Measurements from ENCODE around the gene CDC42SE1.

CDC42SE1 gene

DNA sequence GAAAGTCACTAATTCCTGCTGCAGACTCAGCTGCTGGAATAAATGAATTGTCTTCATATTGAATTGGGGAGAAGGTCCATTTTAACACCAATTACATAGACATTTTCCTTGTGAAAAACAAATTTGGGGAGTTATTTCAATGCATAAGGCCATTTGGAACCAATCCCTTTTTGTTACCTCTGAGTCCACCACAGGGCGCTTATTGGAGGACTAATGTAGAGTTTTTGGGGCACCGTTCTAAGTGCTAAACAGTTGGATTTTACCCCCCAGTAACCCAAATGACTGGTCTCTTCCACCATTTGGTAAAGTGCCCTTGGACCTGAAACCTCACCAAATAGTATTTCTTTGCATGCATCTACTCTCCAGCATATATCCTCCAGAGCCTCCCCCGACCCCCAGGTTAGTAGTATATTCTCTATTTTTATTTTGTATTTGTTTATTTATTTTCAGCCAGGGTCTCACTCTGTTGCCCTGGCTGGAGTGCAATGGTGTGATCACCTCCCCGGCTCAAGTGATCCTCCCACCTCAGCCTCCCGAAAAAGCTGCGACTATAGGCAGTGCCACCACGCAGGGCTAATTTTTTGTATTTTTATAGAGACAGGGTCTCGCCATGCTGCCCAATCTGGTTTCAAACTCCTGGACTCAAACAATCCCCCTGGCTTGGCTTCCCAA lies 49.6 kb downstream of the CDC42SE1 start:
- in situ Hi-C loops (cut with HindIII; ENCODE audit: low sequenced_read_pairs), result no loop called here

DNA sequence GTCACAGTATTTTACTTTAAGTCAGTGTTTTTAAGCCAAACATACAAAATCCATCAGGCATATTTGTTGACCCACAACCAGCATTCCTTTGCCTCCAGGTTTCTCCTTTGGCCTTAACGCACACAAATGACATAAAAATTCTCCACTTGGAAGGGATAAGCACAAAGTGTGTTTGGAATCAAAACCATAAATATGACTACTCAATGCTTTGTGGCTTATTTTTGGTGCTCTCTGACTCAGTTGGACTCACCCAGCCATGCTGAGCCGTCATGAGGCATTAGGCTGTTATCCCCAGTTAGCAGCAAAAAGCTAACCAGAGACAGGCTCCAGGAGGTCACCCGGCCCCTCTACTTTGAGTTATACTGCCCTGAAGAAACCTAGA lies 50.2 kb downstream of the CDC42SE1 start:
- in situ Hi-C loops (cut with HindIII; ENCODE audit: low sequenced_read_pairs), result no loop called here

DNA sequence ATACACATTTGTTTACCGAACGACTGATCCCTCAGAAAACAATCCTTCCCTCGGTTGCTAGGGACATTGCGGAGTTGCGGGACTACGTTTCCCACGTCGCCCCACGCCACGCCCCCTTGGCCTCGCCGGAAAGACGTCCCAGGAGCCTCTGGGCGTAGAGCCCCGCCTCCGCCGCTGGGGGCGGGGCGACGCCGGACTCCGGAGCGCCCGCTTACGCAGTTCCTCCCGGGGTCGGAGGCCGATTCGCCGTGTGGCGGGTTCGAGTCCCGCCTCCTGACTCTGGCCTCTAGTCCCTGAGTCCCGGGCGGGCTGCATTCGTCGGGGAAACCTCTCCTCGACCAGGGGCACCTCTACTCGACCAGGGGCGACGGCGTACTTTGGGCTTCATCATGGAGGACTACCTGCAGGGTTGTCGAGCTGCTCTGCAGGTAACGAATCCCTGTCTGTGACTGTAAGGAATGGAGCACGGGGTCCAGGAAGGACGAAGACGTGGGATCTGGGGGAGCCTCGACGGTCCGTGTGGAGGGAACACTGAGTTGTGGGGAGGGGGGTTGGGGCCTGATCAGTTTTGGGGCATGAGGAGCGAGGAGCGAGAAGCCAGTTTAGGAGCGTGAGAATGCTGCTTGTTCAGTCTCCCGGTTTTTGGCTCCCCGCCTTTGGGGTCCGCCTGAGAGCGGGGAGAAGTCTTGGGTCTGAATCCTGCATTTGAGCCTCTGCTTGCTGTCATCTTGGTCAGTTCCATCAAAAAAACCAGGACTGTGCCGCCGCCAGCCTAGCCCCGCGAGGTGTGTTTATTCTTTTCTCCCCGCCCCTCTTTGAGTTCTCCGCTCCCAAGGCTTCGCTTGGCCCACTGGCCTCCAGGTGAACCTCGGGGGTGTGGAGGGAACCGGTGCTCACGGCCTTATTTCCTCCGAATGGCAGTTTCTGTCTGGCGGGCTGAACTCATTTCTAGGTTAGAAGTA lies 50.9 kb downstream of the CDC42SE1 start, which contains the start of gene PRUNE1:
TSS of gene PRUNE1 (plus strand) at position 206 of the 962 bp plus-strand sequence. CDS start at position 390, 184 bp downstream.
- in situ Hi-C loops (cut with HindIII; ENCODE audit: low sequenced_read_pairs), result no loop called here

DNA sequence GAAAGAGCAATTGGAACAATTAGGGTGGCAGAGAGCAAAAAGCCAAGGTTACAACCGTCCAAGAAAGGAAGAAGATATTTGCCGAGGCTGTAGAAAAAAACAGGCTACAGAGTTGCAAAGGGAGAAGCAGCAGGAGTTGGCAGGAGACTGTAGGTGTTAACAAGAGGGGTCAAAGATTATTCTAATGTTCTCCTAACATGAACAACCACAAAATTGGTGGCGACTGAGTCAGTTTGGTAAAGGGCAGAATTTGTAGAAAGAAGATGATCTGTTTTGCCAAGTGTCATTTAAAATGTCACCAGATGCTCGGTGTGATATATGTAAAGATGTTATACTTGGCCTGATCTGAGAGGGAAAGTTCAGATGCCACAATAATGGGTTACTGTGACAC lies 51.6 kb downstream of the CDC42SE1 start:
- in situ Hi-C loops (cut with HindIII; ENCODE audit: low sequenced_read_pairs), result no loop called here

DNA sequence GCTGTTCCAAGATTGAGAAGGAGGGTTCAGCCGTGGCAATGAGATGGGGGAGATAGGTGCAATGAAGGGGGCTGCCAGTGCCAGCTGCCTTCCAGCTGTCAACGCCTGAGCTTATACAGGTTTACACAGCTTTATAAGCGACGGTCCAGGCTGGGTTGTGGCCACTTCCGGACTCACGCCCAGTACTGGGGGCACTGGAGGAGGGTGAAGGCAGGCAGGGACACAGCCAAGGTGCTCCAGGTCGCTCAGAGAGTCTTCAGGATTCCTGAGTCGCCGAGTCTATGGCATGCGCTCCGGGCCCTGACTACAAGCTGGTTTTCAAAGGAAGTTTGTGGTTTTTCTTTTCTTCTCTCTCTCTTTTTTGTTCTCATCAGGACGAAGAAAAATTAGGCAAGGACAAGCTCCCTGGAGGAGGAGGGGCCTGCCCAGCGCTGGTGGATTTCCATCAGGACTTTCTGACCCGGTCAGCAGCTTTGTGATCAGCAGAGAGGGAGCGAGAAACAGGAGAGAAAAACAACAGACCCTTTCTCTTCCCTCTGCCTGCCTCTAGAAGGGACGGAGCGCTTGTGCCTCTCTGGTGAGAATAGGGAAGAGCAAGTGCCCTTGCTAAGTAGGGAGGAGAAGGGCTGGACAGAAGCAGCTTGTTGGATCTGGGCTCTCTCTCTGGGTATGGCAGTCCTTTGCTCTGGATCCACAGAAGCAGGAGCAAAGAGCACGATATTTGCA lies 52.9 kb downstream of the CDC42SE1 start, which contains the start of gene MINDY1:
TSS of gene MINDY1 (minus strand) at position 576 of the 726 bp plus-strand sequence. CDS start 4,285 bp downstream, outside the sequence.
- in situ Hi-C loops (cut with HindIII; ENCODE audit: low sequenced_read_pairs), result no loop called here

DNA sequence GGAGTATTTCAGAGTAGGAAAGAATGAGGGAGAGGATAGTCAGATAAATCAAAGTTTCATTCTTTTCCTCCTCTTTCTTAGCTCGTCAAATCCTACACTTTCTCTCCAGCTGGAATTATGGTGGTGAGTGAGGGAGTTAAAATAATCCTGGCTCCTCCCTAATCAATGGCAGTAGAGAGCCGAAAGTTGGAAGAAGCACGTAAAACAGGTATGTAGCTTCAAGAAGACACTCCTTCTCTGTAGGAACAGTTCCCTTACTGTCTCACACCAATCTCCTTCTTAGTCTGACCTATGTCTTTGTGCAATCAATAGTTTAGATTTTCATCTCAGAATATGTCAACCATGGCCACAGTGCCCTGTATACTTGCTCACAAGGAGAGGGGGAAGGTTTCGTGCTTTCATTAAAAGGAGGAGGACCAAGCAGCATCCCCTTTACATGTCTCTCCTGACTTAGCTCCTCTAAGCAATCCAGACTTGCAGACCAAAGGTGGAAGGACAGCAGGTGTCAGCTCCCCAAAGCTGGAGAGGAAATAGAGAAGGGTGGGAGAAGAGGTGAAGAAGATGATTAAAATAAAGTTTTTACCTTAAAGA lies 53.6 kb downstream of the CDC42SE1 start:
- in situ Hi-C loops (cut with HindIII; ENCODE audit: low sequenced_read_pairs), result no loop called here

DNA sequence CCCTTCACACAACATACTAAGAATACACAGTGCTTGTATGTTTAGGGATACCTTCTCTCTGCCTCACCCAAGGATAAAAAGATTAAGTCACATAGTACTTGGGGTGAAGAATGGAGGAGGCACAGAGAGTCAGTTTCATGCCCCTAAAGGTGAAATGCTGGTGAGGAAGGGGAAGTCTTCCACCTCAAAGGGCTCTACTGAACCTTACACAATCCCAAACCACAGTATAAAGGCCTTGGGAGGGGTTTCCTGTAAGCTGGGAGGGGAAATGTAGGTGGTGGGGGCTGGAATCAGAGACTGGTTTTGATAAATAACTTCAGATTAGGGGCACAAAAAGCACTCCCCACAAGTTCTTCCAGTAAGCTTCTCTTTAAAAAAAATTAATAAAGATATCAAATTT lies 56.2 kb downstream of the CDC42SE1 start:
- in situ Hi-C loops (cut with HindIII; ENCODE audit: low sequenced_read_pairs), result no loop called here

DNA sequence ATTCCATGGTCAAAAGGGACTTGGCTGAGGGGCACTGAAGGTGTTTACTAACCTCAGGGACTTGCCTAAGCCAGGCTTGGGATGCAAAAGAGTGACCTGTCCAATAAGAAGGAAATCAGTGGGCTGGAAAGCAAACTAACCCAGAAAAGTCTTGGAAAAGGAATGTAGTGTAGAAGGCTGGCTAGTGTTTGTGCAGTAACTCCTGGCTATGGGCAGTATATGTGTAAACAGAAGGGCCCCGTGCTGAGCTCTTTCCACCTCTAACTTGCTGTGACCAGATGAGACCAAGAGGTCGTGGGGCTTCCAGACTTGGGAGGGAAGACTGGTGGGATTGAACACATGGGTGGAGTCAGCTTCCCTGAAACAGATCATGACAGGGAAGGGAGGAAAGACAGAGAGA lies 56.8 kb downstream of the CDC42SE1 start:
- in situ Hi-C loops (cut with HindIII; ENCODE audit: low sequenced_read_pairs), result no loop called here

DNA sequence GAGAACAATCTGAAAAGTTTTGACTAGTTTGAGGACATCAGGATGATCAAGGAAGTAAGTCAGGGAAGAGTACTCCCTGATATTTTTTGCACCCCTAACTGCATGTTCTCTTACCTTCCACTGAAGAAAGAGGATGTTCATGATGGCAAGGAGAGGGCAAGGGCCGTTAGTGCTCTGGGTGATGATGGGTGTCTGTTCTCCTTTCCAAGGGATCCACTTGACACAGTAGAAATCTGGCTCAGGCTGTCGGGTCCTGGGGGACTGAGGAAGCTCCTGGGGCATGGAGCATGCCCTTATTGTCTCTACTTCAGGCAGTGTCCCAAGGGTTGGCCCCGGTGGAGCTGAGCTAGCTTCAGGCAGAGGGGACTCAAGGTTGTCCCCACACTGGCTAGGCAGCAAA lies 57.4 kb downstream of the CDC42SE1 start:
- in situ Hi-C loops (cut with HindIII; ENCODE audit: low sequenced_read_pairs), result no loop called here

DNA sequence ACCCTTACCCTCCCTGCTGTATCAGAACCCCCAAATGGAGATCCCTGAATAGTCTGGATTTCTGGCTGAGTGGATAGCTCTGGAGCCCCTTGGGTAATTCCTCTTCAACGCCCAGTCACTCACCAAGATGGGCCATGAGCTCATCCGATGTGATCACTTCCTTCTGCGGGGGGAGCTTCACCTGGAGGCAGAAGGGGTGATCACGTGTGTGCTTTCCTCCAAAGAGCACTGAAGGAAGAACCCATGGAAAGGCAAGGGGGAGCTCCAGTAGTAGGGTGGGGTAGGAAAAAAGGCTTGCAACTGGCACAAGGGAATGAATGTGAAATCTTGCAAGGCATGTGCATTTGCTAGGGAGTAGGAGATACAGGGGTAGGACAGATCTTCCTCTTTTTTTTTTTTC lies 57.8 kb downstream of the CDC42SE1 start:
- in situ Hi-C loops (cut with HindIII; ENCODE audit: low sequenced_read_pairs), result no loop called here
